Measurements from ENCODE around the gene ETV5. TPM values are rescaled to one million over a fixed set of nuclear protein-coding genes. Genes with fewer than 3 reads are reported as not detected.

Gene ETV5
- polyA plus RNA-seq, 2 donors = 1.0 to 2.0 TPM

- 64 to 71% methylated on average over 2 of the region's 2 CpGs for WGBS, 2 donors
- H3K9me3 ChIP-seq (ENCODE audit: control insufficient read depth in 2 of 2, insufficient read depth in 1 of 2, low read depth in 1 of 2, low read length in 1 of 2) = no peaks in the 10 kb centered on the region
- no peak overlapping the region for H3K4me3 ChIP-seq (ENCODE audit: low read depth in 1 of 2, low read length in 2 of 2)
- no peaks in the 10 kb centered on the region for H3K36me3 ChIP-seq (ENCODE audit: control insufficient read depth in 2 of 2, insufficient read depth in 2 of 2, low read length in 1 of 2)
- H3K4me1 ChIP-seq (ENCODE audit: control insufficient read depth in 2 of 2, insufficient read depth in 2 of 2, low read length in 1 of 2) = no peaks in the 10 kb centered on the region
- no peak overlapping the region for H3K27ac ChIP-seq (ENCODE audit: low read depth in 2 of 2, low read length in 1 of 2)
- H3K27me3 ChIP-seq (ENCODE audit: control insufficient read depth in 1 of 2, insufficient read depth in 2 of 2, low read length in 2 of 2) = no peaks in the 10 kb centered on the region
Observed at GRCh38 chr3:186001842-186002241, 107.0 kb downstream of the ETV5 start.

DNA sequence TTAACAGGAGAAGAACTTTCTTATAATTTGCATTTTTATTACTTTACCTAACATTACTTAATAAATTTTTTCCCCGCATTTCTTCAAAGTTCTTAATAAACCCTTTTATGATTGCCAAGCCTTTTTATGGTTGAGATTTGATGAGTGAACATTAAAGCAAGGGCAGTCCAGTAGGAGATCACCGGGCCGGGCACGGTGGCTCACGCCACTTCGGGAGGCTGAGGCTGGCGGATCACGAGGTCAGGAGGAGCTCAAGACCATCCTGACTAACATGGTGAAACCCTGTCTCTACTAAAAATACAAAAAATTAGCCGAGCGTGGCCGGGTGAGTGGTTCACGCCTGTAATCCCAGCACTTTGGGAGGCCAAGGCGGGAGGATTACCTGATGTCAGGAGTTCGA lies 109.7 kb downstream of the ETV5 start:
- H3K27ac ChIP-seq (ENCODE audit: low read depth in 2 of 2, low read length in 1 of 2) = no peak overlapping the region
- H3K27me3 ChIP-seq (ENCODE audit: control insufficient read depth in 1 of 2, insufficient read depth in 2 of 2, low read length in 2 of 2) = no peaks in the 10 kb centered on the region
- H3K4me1 ChIP-seq (ENCODE audit: control insufficient read depth in 2 of 2, insufficient read depth in 2 of 2, low read length in 1 of 2) = no peaks in the 10 kb centered on the region
- 92 to 95% methylated on average over 14 of the region's 14 CpGs for WGBS, 2 donors
- no peaks in the 10 kb centered on the region for H3K36me3 ChIP-seq (ENCODE audit: control insufficient read depth in 2 of 2, insufficient read depth in 2 of 2, low read length in 1 of 2)
- no peak overlapping the region for H3K4me3 ChIP-seq (ENCODE audit: low read depth in 1 of 2, low read length in 2 of 2)
- H3K9me3 ChIP-seq (ENCODE audit: control insufficient read depth in 2 of 2, insufficient read depth in 1 of 2, low read depth in 1 of 2, low read length in 1 of 2) = no peaks in the 10 kb centered on the region

DNA sequence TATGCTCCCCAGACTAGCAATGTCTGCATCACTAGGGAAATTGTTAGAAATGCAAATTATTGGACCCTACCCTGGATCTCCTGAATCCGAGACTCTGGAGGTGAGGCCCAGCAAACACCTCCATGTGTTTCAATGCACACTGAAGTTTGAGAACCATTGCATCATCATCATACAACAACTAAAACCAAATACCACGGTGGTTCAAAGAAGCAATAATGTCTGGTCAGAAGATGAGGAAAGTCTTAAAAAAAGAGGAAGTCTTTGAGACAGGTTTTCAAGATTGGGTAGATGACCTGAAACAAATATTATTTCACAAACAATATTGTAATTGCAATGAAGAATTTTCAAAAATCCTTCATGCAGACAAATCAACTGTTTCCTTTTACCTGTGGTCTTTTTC lies 110.8 kb downstream of the ETV5 start:
- Histone ChIP-seq H3K27me3 (ENCODE audit: control insufficient read depth in 1 of 2, insufficient read depth in 2 of 2, low read length in 2 of 2) (no peaks in the 10 kb centered on the region), H3K4me3 (ENCODE audit: low read depth in 1 of 2, low read length in 2 of 2) (no peak overlapping the region), H3K9me3 (ENCODE audit: control insufficient read depth in 2 of 2, insufficient read depth in 1 of 2, low read depth in 1 of 2, low read length in 1 of 2) (no peaks in the 10 kb centered on the region), H3K4me1 (ENCODE audit: control insufficient read depth in 2 of 2, insufficient read depth in 2 of 2, low read length in 1 of 2) (no peaks in the 10 kb centered on the region), H3K27ac (ENCODE audit: low read depth in 2 of 2, low read length in 1 of 2) (no peak overlapping the region), H3K36me3 (ENCODE audit: control insufficient read depth in 2 of 2, insufficient read depth in 2 of 2, low read length in 1 of 2) (no peaks in the 10 kb centered on the region)
- WGBS, 2 donors = 75 to 79% methylated on average over 2 of the region's 2 CpGs

DNA sequence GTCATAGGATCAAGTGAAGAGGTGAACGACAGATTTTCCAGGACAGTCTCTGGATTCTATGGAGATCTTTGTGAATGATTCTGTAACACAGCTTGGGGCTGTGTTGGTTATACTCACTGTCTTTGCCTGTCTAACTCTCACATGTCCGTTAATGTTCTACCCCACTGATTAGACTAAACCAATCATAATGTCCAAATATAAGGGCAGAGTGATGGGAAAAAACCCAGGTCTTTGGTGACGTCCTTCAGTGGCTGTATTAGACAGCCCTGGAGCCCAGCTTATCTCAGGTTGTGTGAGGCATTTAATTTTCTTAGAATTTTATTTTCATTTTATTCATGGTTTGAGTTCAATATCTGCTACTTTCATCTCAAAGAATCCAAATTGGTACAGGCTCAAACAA lies 111.8 kb downstream of the ETV5 start:
- H3K36me3 ChIP-seq (ENCODE audit: control insufficient read depth in 2 of 2, insufficient read depth in 2 of 2, low read length in 1 of 2) = no peaks in the 10 kb centered on the region
- no peak overlapping the region for H3K27ac ChIP-seq (ENCODE audit: low read depth in 2 of 2, low read length in 1 of 2)
- 74 to 85% methylated on average over 3 of the region's 3 CpGs for WGBS, 2 donors
- H3K4me1 ChIP-seq (ENCODE audit: control insufficient read depth in 2 of 2, insufficient read depth in 2 of 2, low read length in 1 of 2) = no peaks in the 10 kb centered on the region
- no peaks in the 10 kb centered on the region for H3K27me3 ChIP-seq (ENCODE audit: control insufficient read depth in 1 of 2, insufficient read depth in 2 of 2, low read length in 2 of 2)
- no peak overlapping the region for H3K4me3 ChIP-seq (ENCODE audit: low read depth in 1 of 2, low read length in 2 of 2)
- no peaks in the 10 kb centered on the region for H3K9me3 ChIP-seq (ENCODE audit: control insufficient read depth in 2 of 2, insufficient read depth in 1 of 2, low read depth in 1 of 2, low read length in 1 of 2)

Other genes with a start within 250 kb of the ETV5 start
- 10 to 100 TPM; 56.6 to 71.1 TPM for gene TRA2B, start 171.1 kb downstream of the ETV5 start, polyA plus RNA-seq

All from esophagus (tissue), 2 donors.